Stimulated activated CD4-positive, alpha-beta T cell treated with anti-CD3 and anti-CD28 coated beads, Interleukin-15, amount 100 ng/mL, for 48 hours (primary cell): ENCODE data around the gene PADI3.
"Not testable (repeated sequence)": the region's sequence is repeated elsewhere in the genome, so short reads cannot be mapped to it uniquely, and the experiment has no call there.

Experiments
- DNase-seq, 2 donors: peaks; one replicate each; pipeline ENCODE4 v3.0.0-alpha.2; 2020; ENCODE audit warnings: low read depth in 2 of 2

PADI3 gene

GRCh38 chr1:17241011-17241779 lies 7.7 kb upstream of the PADI3 start:
- DNase-seq = not testable (repeated sequence)

GRCh38 chr1:17241780-17242074 lies 7.2 kb upstream of the PADI3 start:
- not testable (repeated sequence) for DNase-seq

GRCh38 chr1:17243274-17243673 lies 5.6 kb upstream of the PADI3 start:
- DNase-seq = no peak

GRCh38 chr1:17244821-17245740 lies 3.8 kb upstream of the PADI3 start:
- no peak for DNase-seq

- no peak for DNase-seq
Measured at GRCh38 chr1:17245816-17246325, 3.0 kb upstream of the PADI3 start.

- DNase-seq = no peak
Measured at GRCh38 chr1:17246971-17247370, 1.9 kb upstream of the PADI3 start.

- DNase-seq = no peak
Measured at GRCh38 chr1:17250601-17251000, 1.7 kb downstream of the PADI3 start.

- DNase-seq = no peak
Measured at GRCh38 chr1:17251246-17251645, 2.3 kb downstream of the PADI3 start.

- DNase-seq = no peak
Measured at GRCh38 chr1:17251701-17252376, 2.9 kb downstream of the PADI3 start.

- DNase-seq = no peak
Measured at GRCh38 chr1:17255336-17255735, 6.4 kb downstream of the PADI3 start.

- DNase-seq = no peak
Measured at GRCh38 chr1:17258116-17258757, 9.3 kb downstream of the PADI3 start.

GRCh38 chr1:17258758-17259130 lies 9.8 kb downstream of the PADI3 start:
- no peak for DNase-seq

- no peak for DNase-seq
Measured at GRCh38 chr1:17259233-17259873, 10.5 kb downstream of the PADI3 start.

GRCh38 chr1:17260264-17260663 lies 11.4 kb downstream of the PADI3 start:
- no peak for DNase-seq

GRCh38 chr1:17260738-17261137 lies 11.8 kb downstream of the PADI3 start:
- no peak for DNase-seq

GRCh38 chr1:17263936-17264335 lies 15.0 kb downstream of the PADI3 start:
- no peak for DNase-seq

- DNase-seq = no peak
Measured at GRCh38 chr1:17264470-17264869, 15.6 kb downstream of the PADI3 start.

- DNase-seq = no peak
Measured at GRCh38 chr1:17265162-17265561, 16.3 kb downstream of the PADI3 start.

- DNase-seq = no peak
Measured at GRCh38 chr1:17265950-17266349, 17.1 kb downstream of the PADI3 start.

- no peak for DNase-seq
Measured at GRCh38 chr1:17270891-17271765, 22.2 kb downstream of the PADI3 start.
